HCT116 (cell line): ENCODE data around the gene FTO.

Experiments used
- CTCF ChIP-seq, 3 experiments: fragments of 200-600 bp in 1 of 3; sonication (generic) in 1 of 3; IDR thresholded peaks in 2 of 3; conservative IDR thresholded peaks in 1 of 3; 2 replicates each; pipeline ENCODE4 v1.5.1; 2012 to 2017; ENCODE audit warnings: low read depth in 2 of 3, low read length in 2 of 3, antibody characterized with exemption in 1 of 3, borderline replicate concordance in 1 of 3, control low read depth in 1 of 3, mild to moderate bottlenecking in 1 of 3, mixed read lengths in 1 of 3, mixed run types in 1 of 3, moderate library complexity in 1 of 3; ENCODE audit not compliant: insufficient read depth in 1 of 3
- EZH2 ChIP-seq: fragments of 200-600 bp; sonication (generic); IDR thresholded peaks from 2 replicates; pipeline ENCODE4 v1.6.1; 2017; ENCODE audit warnings: antibody characterized with exemption, mixed run types
- MAX ChIP-seq: IDR thresholded peaks from 2 replicates; pipeline ENCODE4 v1.6.1; 2012
- POLR2A ChIP-seq: IDR thresholded peaks from 2 replicates; pipeline ENCODE4 v1.7.0; 2011; ENCODE audit warnings: borderline replicate concordance; ENCODE audit not compliant: insufficient read depth, insufficient read length; ENCODE audit errors: extremely low read depth
- POLR2AphosphoS5 ChIP-seq: IDR thresholded peaks from 2 replicates; pipeline ENCODE4 v1.6.1; 2011; ENCODE audit warnings: mild to moderate bottlenecking, low read depth, low read length, moderate library complexity
- SP1 ChIP-seq: IDR thresholded peaks from 2 replicates; pipeline ENCODE4 v1.6.1; 2012; ENCODE audit warnings: low read depth
- YY1 ChIP-seq: IDR thresholded peaks from 2 replicates; pipeline ENCODE4 v1.6.1; 2011; ENCODE audit warnings: low read length, low read depth, moderate library complexity, mild to moderate bottlenecking; ENCODE audit not compliant: insufficient replicate concordance; ENCODE audit errors: extremely low read depth
- ZFX ChIP-seq: fragments of 450-650 bp; IDR thresholded peaks from 2 replicates; pipeline ENCODE4 v1.6.1; 2017

GRCh38 chr16:53737552-53737951 is 33.6 kb downstream of the FTO start:
- TF ChIP-seq EZH2 = no peak
- no peak for TF ChIP-seq POLR2AphosphoS5
- TF ChIP-seq CTCF (IDR thresholded peaks at IDR 0.05 in 2 of 3, conservative IDR thresholded peaks at IDR 0.05 in 1 of 3; ENCODE audit: borderline replicate concordance in 1 of 3, insufficient read depth in 1 of 3, low read depth in 2 of 3, low read length in 2 of 3) = no peak
- TF ChIP-seq POLR2A = no peak
- no peak for TF ChIP-seq ZFX
- no peak for TF ChIP-seq MAX
- TF ChIP-seq SP1 = no peak
- TF ChIP-seq YY1 = no peak
